Epidermal melanocyte (primary cell): ENCODE results near the gene USP17L25.
"Not testable (repeated sequence)": the region's sequence is repeated elsewhere in the genome, so short reads cannot be mapped to it uniquely, and the experiment has no call there.

Experiments
- DNase-seq: peaks from one replicate; pipeline ENCODE4 v3.0.0; 2011; ENCODE audit warnings: low spot score; ENCODE audit not compliant: insufficient read length

USP17L25 gene

GRCh38 chr4:9329611-9330010, at the start of gene USP17L25:
USP17L25 (plus strand) TSS chr4:9329911; CDS start chr4:9329911, 0 bp downstream.
- DNase-seq = not testable (repeated sequence)

GRCh38 chr4:9324191-9324590, 5.5 kb upstream of the USP17L25 start:
- not testable (repeated sequence) for DNase-seq

GRCh38 chr4:9324865-9325264, 4.8 kb upstream of the USP17L25 start, which contains the start of gene USP17L24:
USP17L24 (plus strand) TSS chr4:9325165; CDS start chr4:9325165, 0 bp downstream.
- DNase-seq = not testable (repeated sequence)

DNA sequence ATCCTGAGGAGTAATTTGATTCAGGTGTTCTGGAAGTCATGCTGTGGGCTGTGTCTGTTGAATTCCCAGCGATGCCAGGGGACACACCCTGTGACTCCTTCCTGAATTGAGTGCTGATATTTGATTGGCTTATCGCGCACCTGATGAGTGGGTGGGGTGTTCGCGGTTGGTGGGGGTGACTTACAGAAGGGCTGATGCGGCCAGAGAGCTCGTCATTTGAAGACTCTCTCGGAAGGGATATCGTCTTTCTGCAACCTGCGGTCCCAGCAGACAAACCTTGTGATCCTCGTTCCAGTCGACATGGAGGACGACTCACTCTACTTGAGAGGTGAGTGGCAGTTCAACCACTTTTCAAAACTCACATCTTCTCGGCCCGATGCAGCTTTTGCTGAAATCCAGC, 4.6 kb downstream of the USP17L25 start, which contains the start of gene USP17L26:
TSS of gene USP17L26 (plus strand) at position 301 of the 400 bp plus-strand sequence. CDS start at position 301, 0 bp downstream.
- DNase-seq = not testable (repeated sequence)

DNA sequence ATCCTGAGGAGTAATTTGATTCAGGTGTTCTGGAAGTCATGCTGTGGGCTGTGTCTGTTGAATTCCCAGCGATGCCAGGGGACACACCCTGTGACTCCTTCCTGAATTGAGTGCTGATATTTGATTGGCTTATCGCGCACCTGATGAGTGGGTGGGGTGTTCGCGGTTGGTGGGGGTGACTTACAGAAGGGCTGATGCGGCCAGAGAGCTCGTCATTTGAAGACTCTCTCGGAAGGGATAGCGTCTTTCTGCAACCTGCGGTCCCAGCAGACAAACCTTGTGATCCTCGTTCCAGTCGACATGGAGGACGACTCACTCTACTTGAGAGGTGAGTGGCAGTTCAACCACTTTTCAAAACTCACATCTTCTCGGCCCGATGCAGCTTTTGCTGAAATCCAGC, 9.4 kb downstream of the USP17L25 start, which contains the start of gene USP17L5:
TSS of gene USP17L5 (plus strand) at position 301 of the 400 bp plus-strand sequence. CDS start at position 301, 0 bp downstream.
- not testable (repeated sequence) for DNase-seq

GRCh38 chr4:9343848-9344247, 14.1 kb downstream of the USP17L25 start, which contains the start of gene USP17L27:
USP17L27 (plus strand) TSS chr4:9344148; CDS start chr4:9344148, 0 bp downstream.
- not testable (repeated sequence) for DNase-seq

DNA sequence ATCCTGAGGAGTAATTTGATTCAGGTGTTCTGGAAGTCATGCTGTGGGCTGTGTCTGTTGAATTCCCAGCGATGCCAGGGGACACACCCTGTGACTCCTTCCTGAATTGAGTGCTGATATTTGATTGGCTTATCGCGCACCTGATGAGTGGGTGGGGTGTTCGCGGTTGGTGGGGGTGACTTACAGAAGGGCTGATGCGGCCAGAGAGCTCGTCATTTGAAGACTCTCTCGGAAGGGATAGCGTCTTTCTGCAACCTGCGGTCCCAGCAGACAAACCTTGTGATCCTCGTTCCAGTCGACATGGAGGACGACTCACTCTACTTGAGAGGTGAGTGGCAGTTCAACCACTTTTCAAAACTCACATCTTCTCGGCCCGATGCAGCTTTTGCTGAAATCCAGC, 18.9 kb downstream of the USP17L25 start, which contains the start of gene USP17L28:
TSS of gene USP17L28 (plus strand) at position 301 of the 400 bp plus-strand sequence. CDS start at position 301, 0 bp downstream.
- DNase-seq = not testable (repeated sequence)

DNA sequence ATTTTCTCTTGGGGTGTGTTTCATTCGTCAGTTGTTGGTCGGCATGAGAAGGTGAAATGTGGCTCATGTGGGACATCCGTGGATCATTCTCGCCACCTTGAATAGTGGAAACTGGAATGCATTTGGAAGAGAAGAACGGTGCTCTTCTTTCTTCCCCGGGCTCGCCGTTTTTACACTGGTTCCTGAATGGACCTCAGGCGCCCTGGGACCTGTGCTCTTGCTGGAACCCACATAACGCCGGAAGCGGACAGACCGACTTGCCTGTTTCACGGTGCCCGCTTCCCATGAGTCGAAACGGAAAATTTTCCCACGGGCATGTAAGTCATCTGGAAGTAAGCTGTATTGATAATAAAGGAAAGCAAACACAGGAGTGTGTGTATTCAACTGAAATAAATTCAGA, 21.2 kb downstream of the USP17L25 start:
- not testable (repeated sequence) for DNase-seq

DNA sequence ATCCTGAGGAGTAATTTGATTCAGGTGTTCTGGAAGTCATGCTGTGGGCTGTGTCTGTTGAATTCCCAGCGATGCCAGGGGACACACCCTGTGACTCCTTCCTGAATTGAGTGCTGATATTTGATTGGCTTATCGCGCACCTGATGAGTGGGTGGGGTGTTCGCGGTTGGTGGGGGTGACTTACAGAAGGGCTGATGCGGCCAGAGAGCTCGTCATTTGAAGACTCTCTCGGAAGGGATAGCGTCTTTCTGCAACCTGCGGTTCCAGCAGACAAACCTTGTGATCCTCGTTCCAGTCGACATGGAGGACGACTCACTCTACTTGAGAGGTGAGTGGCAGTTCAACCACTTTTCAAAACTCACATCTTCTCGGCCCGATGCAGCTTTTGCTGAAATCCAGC, 23.6 kb downstream of the USP17L25 start, which contains the start of gene USP17L29:
TSS of gene USP17L29 (plus strand) at position 301 of the 400 bp plus-strand sequence. CDS start at position 301, 0 bp downstream.
- not testable (repeated sequence) for DNase-seq

DNA sequence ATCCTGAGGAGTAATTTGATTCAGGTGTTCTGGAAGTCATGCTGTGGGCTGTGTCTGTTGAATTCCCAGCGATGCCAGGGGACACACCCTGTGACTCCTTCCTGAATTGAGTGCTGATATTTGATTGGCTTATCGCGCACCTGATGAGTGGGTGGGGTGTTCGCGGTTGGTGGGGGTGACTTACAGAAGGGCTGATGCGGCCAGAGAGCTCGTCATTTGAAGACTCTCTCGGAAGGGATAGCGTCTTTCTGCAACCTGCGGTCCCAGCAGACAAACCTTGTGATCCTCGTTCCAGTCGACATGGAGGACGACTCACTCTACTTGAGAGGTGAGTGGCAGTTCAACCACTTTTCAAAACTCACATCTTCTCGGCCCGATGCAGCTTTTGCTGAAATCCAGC, 33.1 kb downstream of the USP17L25 start, which contains the start of gene USP17L30:
TSS of gene USP17L30 (plus strand) at position 301 of the 400 bp plus-strand sequence. CDS start at position 301, 0 bp downstream.
- DNase-seq = not testable (repeated sequence)

- not testable (repeated sequence) for DNase-seq
These were observed 50.2 kb downstream of the USP17L25 start for GRCh38 chr4:9379881-9380280.
